Keratinocyte (primary cell): ENCODE results near the gene TRPC4. TPM values are rescaled to one million over a fixed set of nuclear protein-coding genes. Genes with fewer than 3 reads are reported as not detected.

Experiments used
- DNase-seq: peaks from one replicate; pipeline ENCODE4 v3.0.0-alpha.2; 2011; ENCODE audit warnings: low read depth, missing footprints, low spot score
- FAIRE-seq: peaks from 2 replicates; lab custom pipeline; 2011; peaks lifted over from hg19 to GRCh38; lab: Jason Lieb, UNC
- H2AFZ ChIP-seq: 2 replicates; pipeline ENCODE4 v1.6.0; 2012; ENCODE audit warnings: low read length, control low read depth, inconsistent platforms; ENCODE audit not compliant: control insufficient read depth
- H3K27ac ChIP-seq: 2 replicates; pipeline ENCODE4 v1.5.1; 2011; ENCODE audit warnings: low read length; ENCODE audit not compliant: control insufficient read depth, insufficient read depth
- H3K27me3 ChIP-seq: 3 replicates; pipeline ENCODE4 v1.6.0; 2011; ENCODE audit warnings: low read length; ENCODE audit not compliant: control insufficient read depth, insufficient read depth; ENCODE audit errors: extremely low read depth
- H3K36me3 ChIP-seq, 2 experiments: 2 replicates in 1 of 2; 3 replicates in 1 of 2; pipeline ENCODE4 v1.5.1; 2011; ENCODE audit warnings: low read length in 2 of 2, mild to moderate bottlenecking in 1 of 2; ENCODE audit not compliant: control insufficient read depth in 2 of 2, insufficient read depth in 2 of 2; ENCODE audit errors: extremely low read depth in 1 of 2
- H3K4me1 ChIP-seq: 3 replicates; pipeline ENCODE4 v1.5.1; 2011; ENCODE audit warnings: low read length; ENCODE audit not compliant: control insufficient read depth, insufficient read depth; ENCODE audit errors: extremely low read depth
- H3K4me2 ChIP-seq: 3 replicates; pipeline ENCODE4 v1.6.0; 2011; ENCODE audit warnings: low read depth, low read length; ENCODE audit not compliant: control insufficient read depth, insufficient read depth; ENCODE audit errors: extremely low read depth
- H3K4me3 ChIP-seq, 3 experiments: fragments of 200-600 bp in 1 of 3; sonication (generic) in 1 of 3; 2 replicates in 2 of 3; 3 replicates in 1 of 3; pipeline ENCODE4 v1.5.1; 2011 to 2016; ENCODE audit warnings: low read length in 3 of 3, mild to moderate bottlenecking in 3 of 3, control low read depth in 2 of 3, inconsistent platforms in 1 of 3, low read depth in 1 of 3, mixed read lengths in 1 of 3, mixed run types in 1 of 3, moderate library complexity in 1 of 3; ENCODE audit not compliant: control insufficient read depth in 2 of 3, insufficient read depth in 2 of 3; ENCODE audit errors: extremely low read depth in 1 of 3
- H3K79me2 ChIP-seq: 2 replicates; pipeline ENCODE4 v1.6.0; 2012; ENCODE audit warnings: low read length; ENCODE audit not compliant: control insufficient read depth, insufficient read depth
- H3K9ac ChIP-seq: 3 replicates; pipeline ENCODE4 v1.6.0; 2011; ENCODE audit warnings: low read length; ENCODE audit not compliant: control insufficient read depth, insufficient read depth; ENCODE audit errors: extremely low read depth
- H3K9me1 ChIP-seq: 3 replicates; pipeline ENCODE4 v1.6.0; 2011; ENCODE audit warnings: low read length; ENCODE audit not compliant: control insufficient read depth, insufficient read depth; ENCODE audit errors: extremely low read depth
- H3K9me3 ChIP-seq: 2 replicates; pipeline ENCODE4 v1.5.1; 2012; ENCODE audit warnings: low read depth, low read length; ENCODE audit not compliant: control insufficient read depth
- H4K20me1 ChIP-seq: 3 replicates; pipeline ENCODE4 v1.6.0; 2011; ENCODE audit warnings: low read length; ENCODE audit not compliant: control insufficient read depth, insufficient read depth; ENCODE audit errors: extremely low read depth
- CTCF ChIP-seq, 3 experiments: IDR thresholded peaks in 1 of 3; conservative IDR thresholded peaks in 1 of 3; optimal IDR thresholded peaks in 1 of 3; 2 replicates in 2 of 3; 3 replicates in 1 of 3; pipeline versions ENCODE3 to v1.5.1; 2011; ENCODE audit warnings: low read length in 3 of 3, mild to moderate bottlenecking in 3 of 3, moderate library complexity in 2 of 3, control low read depth in 1 of 3, inconsistent platforms in 1 of 3; ENCODE audit not compliant: insufficient read depth in 2 of 3; ENCODE audit errors: extremely low read depth in 1 of 3
- EZH2 ChIP-seq: IDR thresholded peaks from one replicate; pipeline ENCODE4 v1.6.1; 2012; ENCODE audit warnings: inconsistent platforms, mild to moderate bottlenecking, low read length, moderate library complexity
- dilution Hi-C: fragments of 300-500 bp; cut with MboI; formaldehyde crosslinking; loops from one replicate; pipeline ENCODE4 v1.7.0; 2020; ENCODE audit warnings: low sequenced_read_pairs; ENCODE audit not compliant: extremely low pct_ligation_motif_present
- polyA plus RNA-seq, 5 experiments: library from polyadenylated mRNA; depleted of rRNA in 3 of 5; stranded (reverse) in 3 of 5; stranded (forward) in 1 of 5; unstranded in 1 of 5; fragments of >200 nt; gene quantifications; 1 replicate in 1 of 5; 2 replicates in 3 of 5; 3 replicates in 1 of 5; pipeline versions ENCODE4 v1.2.1 to v1.2.3, GENCODE V29; 2011 to 2012; ENCODE audit warnings: missing spikeins in 2 of 5, low read depth in 1 of 5, low replicate concordance in 1 of 5

TRPC4 gene
- polyA plus RNA-seq, 1 donor (not counting 4 experiments of a cell fraction or from before 2014, with no cell fraction given) = not detected

GRCh38 chr13:37632294-37632693 lies 237.3 kb downstream of the TRPC4 start:
- H2AFZ ChIP-seq = no peak overlapping the region
- H3K9me3 ChIP-seq = no peaks in the 10 kb centered on the region
- DNase-seq (no peak), FAIRE-seq (no peak)
- no peaks in the 10 kb centered on the region for H3K9me1 ChIP-seq
- no peaks in the 10 kb centered on the region for H3K36me3 ChIP-seq
- H3K4me2 ChIP-seq = no peak overlapping the region
- no peaks in the 10 kb centered on the region for H4K20me1 ChIP-seq
- H3K27me3 ChIP-seq = no peaks in the 10 kb centered on the region
- no peak overlapping the region for H3K27ac ChIP-seq
- no peak overlapping the region for H3K4me3 ChIP-seq
- no peak for TF ChIP-seq CTCF (optimal IDR thresholded peaks at IDR 0.05 in 1 of 3, IDR thresholded peaks at IDR 0.05 in 1 of 3, conservative IDR thresholded peaks at IDR 0.05 in 1 of 3; ENCODE audit: extremely low read depth in 1 of 3, insufficient read depth in 2 of 3, low read length in 3 of 3)
- TF ChIP-seq EZH2 = no peak
- no peaks in the 10 kb centered on the region for H3K79me2 ChIP-seq
- no peak overlapping the region for H3K9ac ChIP-seq
- dilution Hi-C loops = no loop called here
- no peaks in the 10 kb centered on the region for H3K4me1 ChIP-seq

GRCh38 chr13:37627428-37627827 lies 242.1 kb downstream of the TRPC4 start:
- no peaks in the 10 kb centered on the region for H4K20me1 ChIP-seq

More at GRCh38 chr13:37627428-37627827, 242.1 kb downstream of the TRPC4 start:
- H3K36me3 ChIP-seq = no peaks in the 10 kb centered on the region
- no peak for DNase-seq
- no peaks in the 10 kb centered on the region for H3K9me3 ChIP-seq
- dilution Hi-C loops = no loop called here
- TF ChIP-seq EZH2 (no peak), CTCF (optimal IDR thresholded peaks at IDR 0.05 in 1 of 3, IDR thresholded peaks at IDR 0.05 in 1 of 3, conservative IDR thresholded peaks at IDR 0.05 in 1 of 3; ENCODE audit: extremely low read depth in 1 of 3, insufficient read depth in 2 of 3, low read length in 3 of 3) (no peak)
- no peak overlapping the region for H3K4me2 ChIP-seq
- H3K9me1 ChIP-seq = no peaks in the 10 kb centered on the region
- H3K27ac ChIP-seq = no peak overlapping the region
- no peak for FAIRE-seq
- no peak overlapping the region for H2AFZ ChIP-seq
- no peaks in the 10 kb centered on the region for H3K79me2 ChIP-seq
- no peaks in the 10 kb centered on the region for H3K27me3 ChIP-seq
- no peak overlapping the region for H3K9ac ChIP-seq
- no peaks in the 10 kb centered on the region for H3K4me1 ChIP-seq
- no peak overlapping the region for H3K4me3 ChIP-seq
